NCI-H1436 (cell line): ENCODE measurements around the gene HS6ST1.
"Not testable (repeated sequence)": the region's sequence is repeated elsewhere in the genome, so short reads cannot be mapped to it uniquely, and the experiment has no call there.

Experiments
- DNase-seq: peaks from one replicate; lab custom pipeline; 2025; lab: John Stamatoyannopoulos, UW

Gene HS6ST1

DNA sequence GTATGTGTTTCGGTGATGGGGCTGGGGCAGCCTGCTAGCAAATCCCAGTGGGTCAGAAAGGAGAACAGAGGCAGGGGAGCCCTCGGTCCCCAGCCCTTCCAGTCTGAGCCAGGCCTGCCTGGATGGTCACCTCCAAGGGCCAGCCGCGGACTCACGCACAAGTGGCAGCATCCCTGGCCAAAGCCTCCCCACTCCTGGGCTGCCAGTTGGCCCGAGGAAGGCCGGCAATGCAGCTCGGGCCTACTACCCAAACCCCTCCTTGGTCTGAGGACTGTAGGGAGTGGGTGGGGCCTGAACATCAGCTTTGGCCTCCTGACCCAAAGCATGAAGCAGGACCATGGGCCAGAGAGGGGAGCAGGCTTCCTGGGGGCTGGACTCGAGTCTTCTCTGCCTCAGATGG is 51.5 kb downstream of the HS6ST1 start:
- DNase-seq, result not testable (repeated sequence)

DNA sequence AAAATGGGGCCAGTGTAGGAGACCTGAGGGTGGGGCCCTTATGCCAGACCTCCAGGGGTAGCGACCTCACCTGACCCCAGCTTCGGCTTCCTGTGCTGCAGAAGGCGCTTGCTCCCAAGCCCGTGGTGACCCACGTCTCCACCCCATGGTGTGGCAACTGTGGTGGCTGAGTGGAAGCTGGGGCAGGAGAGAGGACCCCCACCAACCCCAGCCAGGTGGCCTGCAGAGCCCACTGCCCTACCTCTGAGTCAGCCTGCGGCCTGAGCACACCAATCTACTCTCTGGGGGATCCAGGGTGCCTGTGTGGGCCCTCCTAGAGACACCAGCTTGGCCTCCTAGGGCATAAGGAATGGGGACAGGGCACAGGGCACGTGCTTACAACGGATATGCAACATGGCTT is 52.2 kb downstream of the HS6ST1 start:
- DNase-seq, result not testable (repeated sequence)

DNA sequence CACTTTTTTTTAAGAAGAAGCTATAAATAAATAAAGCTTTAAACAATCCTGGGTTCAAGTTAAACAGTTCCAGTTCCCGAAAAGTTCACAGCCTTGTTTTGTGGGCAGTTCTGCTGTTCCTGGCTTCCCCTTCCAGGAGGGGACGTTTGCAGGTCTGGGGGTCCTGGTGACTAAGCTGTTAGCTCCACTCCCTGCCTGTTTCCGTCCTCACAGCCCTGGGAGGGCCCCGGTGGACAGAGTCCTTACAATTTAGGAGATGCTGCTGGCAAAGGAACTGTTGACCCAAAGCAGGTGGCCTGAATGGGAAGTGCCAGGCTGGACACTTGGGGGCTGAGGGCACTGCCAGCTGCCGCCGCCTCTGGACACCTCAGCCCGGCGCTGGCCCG is 53.1 kb downstream of the HS6ST1 start:
- not testable (repeated sequence) for DNase-seq

DNA sequence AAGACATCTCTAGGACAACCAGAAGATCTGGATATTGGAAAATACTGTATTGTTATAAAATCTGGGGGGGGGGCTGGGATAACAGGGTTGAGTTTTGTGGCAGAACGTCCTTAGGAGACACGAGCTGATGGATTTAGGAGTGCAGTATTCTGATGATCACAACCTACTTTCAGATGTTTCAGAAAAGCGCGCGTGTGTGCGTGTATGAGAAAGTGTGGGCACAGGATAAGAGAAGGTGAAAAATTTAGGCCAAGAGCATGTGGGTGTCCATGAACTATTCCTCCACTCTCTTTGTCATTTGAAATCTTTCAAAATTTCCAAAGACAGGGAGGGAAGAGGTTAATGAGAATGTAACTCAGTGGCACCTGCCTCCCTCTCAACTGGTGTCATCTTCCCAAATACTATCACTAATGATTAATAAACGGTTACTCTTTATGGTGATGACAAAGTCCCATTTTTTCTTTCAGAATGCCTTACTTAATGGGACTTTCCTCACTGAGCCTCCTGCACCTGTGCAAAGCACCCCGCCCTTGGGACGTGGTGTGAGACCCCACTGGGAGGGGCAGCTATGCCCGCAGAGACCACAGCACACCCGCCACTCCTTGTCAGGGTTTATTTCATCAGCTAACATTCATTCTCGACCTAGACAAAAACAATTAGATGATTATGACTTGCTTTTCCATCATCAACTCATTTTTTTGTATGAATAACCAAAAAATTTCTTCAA is 53.6 kb downstream of the HS6ST1 start:
- no peak for DNase-seq

DNA sequence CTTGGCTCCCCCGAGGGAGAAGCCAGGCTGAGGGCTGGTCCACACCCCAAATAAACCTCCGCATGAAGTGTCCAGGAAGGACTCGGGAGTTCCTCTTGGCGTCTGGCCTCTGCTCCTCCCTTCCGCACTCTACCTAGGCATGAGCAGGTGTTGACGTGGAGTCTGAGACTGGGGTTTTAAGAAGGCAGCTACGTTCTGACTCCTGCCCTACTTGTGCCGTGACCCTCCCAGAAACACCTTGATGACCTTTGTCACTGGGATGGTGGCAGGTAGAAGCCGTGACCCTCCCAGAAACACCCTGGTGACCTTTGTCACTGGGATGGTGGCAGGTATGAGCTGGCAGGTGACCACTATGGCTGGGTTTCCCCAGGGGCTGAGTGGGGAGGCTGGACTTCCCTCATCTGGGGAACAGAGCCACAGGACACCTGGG is 54.8 kb downstream of the HS6ST1 start:
- no peak for DNase-seq

DNA sequence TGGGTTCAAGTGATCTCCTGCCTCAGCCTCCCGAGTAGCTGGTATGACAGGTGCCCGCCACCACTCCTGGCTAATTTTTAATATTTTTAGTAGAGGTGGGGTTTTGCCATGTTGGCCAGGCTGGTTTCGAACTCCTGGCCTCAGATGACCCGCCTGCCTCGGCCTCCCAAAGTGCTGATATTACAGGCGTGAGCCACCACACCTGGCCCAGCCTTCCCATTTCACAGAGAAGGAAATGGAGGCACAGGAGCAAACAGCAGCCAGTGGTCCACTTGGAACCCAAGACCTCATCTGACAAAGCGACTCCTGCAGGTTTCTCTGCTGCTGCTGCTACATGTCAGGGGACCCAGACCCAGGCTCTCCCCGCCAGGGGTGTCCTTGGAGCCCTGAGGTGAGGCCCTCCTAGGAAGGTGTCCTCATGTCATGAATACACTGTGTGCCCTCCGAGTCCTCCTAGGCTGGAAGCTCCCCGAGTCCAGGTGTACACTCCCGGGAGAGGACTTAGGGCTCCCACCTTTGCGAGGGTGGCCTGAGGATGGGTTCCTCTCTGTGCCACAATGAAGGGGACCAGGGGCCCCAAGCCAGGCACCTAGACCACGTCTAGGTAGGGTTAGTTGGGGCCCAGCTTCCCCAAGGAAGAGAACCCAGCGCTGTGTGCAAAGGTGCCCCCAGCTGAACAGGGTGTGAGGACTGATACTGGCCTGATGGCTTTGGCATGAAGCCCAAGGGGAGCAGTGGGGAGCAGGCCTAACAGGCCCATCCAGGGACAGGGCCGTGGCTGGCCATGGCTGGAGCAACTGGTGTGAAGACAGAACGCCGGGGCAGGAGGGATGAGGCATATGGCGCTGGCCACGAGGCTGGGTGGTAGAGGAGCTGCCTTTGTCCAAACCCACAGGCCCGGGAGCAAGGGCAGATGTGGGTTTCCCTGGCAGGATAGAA is 56.1 kb downstream of the HS6ST1 start:
- DNase-seq, result no peak

DNA sequence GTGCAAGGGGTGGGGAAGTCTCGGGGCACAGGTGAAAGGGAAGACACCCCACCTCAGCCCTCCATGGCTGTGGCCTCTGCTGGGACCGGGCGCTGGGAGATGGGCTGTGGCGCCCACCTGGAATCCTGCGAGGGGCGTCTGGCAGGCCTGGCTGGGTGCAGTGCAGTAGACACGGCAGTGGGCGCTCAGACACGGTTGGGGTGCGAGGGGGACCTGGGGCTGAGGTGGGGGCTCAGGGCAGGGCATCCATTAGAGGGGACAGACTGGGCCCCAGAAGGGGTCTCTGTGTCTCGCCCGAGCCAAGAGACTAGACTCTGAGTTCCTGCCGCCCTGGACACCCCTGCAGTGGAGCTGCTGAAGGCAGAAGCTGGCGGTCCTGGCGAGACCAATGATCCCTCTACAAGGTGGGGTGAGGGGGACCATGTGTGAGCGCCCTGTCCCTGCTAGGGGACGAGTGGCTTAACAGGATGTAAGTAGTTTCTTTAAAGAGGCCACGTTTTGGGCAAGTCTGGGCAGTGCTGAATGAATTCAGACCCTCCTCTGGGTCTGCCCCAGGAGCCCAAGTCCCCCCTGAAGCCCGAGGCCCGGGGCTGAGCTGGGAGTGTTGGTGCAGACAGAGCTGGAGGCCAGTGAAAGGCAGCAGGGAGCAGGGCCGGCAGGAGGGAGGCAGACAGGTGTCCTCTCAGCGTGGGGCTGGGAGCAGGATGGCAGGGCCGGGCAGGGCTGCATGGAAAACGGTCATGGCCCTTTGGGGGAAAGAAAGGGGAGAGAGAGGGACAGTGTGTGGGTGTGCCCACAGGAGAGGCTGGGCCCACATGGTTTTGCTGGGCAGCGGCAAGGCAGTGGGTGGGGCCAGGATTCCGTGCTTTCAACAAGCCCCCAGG is 57.2 kb downstream of the HS6ST1 start:
- DNase-seq, result no peak

DNA sequence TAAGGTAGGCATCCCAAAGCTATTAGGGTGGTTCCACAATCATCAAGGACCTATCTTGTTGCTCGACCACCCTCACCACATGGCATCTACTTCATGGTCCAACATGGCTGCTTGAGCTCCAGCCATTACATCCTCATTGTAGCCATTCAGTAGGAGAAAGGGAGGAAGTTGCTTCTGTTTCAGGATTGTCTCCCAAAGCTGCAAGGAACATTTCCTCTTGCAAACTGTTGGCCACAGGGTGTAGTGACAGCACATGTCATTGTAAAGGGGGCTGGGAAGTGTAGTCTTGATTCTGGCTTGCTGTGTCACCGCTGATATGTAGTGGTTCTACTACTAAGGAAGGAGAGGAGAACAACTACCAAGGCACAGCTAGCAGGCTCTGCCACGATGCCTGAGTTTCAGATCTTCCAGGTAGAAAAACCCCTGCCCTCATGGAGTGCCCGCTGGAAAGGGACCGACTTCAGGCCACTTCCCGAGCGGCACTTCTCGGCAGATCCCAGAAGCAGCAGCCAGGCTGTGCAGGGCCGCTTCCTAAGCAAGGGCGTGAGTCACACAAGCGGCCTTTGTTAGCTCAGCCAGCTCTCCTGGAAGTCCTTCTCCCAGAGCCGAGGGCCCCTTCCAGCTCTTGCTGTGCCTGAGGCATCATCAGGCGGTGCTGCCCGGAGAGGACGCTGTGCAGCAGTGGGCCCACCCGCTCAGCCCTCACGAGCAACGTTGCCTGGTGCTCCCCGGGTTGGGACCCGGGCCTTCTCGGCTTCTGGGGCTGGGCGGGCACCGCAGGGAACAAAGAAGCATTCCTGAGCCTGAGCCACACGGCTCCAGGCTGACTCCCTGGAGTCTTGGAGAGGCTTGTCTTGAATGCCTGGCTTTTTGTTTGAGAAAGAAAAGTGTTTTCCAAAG is 58.2 kb downstream of the HS6ST1 start:
- DNase-seq, result no peak

DNA sequence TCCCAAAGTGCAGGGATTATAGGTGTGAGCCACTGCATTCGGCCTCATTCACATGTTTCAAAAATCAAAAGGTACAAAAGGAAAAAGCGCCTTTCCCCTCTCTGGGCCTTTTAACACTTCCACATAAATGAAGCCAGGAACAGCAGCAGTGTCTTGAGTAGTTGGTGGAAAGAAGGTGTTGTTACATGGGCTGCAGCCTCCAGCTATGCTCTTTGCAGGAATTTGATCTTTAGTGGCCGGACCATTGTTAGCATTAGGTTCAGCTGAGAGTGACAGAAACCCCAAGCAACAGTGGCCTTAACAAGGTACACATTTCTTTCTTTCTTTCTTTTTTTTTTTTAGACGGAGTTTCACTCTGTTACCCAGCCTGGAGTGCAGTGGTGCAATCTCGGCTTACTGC is 59.1 kb downstream of the HS6ST1 start:
- no peak for DNase-seq

DNA sequence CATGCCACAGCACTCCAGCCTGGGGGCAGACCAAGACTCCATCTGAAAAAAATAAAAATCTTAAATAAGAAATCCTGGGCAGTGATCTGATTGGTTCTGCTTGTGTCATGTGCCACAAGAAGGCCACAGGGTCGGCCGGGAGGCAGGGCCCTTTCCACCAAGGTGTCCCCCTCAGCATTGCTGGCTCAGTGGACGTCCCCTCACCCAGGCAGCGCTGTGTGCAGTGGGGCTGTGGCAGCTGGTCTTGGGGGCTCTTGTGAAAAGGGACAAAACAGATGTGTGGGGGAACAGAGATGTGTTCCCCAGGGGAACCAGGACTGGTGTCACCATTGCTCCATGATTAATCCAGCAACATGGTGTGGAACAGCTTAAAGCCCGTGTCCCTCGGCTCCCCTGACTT is 60.5 kb downstream of the HS6ST1 start:
- no peak for DNase-seq

DNA sequence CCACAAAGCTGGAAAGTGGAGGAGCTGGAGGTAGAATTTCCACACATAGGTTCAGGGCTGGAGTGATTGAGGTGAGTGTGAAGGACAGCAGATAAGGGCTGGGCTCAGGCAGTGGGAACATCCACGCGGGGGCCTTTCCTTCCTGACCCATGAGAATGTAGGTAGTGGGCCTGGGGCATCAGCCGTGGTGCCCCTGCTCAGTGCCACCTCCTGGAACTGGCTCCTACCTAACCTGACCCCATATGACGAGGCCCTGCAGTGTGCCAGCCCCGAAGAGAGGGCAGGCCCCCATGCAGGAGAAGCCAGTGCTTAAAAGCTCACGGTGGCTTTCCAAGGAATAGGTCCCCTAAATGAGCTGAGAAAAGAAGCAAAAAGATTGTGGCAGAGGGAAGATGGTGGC is 66.2 kb downstream of the HS6ST1 start:
- no peak for DNase-seq

DNA sequence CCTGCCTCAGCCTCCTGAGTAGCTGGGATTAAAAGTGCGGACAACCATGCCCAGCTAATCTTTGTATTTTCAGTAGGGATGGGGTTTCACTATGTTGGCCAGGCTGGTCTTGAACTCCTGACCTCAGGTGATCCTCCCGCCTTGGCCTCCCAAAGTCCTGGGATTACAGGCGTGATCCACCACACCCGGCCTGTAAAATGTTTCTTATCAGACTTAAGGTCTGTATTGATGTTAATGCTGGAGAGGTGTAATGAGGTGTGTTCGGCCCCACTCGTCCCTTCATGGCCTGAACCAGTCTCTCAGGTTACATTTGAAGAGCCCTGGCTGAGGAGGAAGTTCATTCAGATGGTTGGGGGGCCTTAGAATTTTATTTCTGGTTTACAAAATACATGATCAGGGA is 66.6 kb downstream of the HS6ST1 start:
- DNase-seq, result not testable (repeated sequence)

DNA sequence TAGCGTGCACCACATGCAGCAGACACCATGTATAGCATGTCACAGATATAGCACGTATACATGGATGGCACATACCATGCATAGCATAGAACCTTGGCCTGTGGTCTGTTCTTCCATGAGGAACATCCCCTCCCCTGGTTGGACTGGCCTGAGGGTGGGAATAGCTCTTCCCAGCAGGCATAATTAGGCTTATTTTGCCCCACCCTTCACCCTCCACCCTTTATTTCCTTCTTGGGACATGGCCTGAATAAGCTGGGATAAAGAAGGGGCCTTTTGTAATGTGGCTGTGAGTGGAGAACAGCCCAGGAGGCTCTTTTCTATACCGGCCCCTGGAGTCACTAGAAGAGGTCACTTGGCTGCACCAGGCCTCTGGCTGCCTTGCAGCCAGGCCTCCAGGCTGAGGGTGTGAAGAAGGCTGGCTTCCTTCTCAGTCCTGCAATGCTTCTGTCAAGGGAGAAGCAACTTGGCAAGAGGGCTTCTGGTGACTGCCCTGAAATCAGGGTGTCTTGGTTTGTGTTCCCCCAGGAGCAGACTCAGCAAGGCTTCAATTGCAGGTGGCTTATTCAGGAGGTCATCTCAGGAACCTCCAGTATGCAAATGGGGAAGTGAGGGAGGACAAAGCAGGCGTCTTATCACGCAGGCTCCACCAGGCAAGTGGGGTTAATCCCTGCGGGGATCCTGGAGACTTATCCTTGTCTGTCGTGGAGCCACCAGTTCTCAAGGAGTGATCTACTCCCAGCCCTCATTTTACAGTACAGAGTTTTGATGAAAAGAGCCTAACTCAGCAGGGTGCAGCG is 68.2 kb downstream of the HS6ST1 start:
- DNase-seq, result no peak

DNA sequence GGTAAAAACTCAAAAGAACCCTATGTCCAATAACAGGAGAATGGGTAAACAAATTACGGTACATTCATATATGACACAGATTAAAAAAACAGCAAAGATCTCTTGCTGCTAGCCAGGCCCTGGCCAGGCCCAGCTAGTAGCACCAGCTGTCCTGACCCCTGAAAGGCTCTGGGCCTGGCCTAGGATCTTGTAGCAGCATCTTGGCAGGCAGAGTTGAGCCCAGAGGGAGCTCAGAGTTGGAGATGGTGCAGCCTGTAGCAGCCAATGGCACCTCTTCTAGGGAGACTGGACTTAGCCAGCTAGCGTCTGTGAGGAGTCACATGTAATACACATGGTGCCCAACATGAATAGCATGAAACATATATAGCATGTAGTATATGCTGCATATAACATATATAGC is 69.1 kb downstream of the HS6ST1 start:
- no peak for DNase-seq

DNA sequence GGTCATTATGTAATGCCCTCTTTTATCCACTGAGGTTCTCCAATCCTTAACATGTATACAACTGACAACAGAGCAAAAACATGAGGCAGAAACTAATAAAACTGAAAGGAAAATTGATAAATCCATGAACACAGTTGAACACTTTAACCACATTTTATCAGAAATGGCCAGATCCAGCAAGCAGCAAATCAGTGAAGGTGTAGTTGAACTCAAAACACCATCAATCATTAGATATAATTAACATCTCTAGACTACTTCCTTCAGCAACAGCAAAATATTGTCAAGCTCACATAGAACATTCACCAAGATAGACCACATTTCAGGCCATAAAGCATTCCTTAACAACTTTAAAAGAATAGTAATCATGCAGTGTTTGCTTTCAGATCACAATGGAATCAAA is 72.9 kb downstream of the HS6ST1 start:
- no peak for DNase-seq

DNA sequence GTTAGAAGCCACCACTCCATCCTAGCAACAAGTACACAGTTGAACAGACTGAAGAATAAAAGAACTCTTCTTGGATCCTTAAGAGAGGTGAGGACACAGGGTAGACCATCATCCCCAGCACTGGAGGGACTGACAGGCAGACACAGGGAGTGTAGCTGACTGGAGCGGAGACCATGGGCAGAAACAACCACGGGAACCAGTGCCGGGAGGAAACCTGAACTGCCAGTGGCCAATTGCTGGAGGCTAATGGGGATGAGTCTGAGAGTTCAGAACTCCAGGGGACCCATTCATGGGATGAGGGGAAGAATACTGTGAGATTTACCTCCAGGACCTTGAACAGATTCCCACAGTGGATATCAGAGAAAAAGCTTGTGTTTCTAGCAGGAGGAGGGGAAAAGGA is 76.8 kb downstream of the HS6ST1 start:
- DNase-seq, result no peak

DNA sequence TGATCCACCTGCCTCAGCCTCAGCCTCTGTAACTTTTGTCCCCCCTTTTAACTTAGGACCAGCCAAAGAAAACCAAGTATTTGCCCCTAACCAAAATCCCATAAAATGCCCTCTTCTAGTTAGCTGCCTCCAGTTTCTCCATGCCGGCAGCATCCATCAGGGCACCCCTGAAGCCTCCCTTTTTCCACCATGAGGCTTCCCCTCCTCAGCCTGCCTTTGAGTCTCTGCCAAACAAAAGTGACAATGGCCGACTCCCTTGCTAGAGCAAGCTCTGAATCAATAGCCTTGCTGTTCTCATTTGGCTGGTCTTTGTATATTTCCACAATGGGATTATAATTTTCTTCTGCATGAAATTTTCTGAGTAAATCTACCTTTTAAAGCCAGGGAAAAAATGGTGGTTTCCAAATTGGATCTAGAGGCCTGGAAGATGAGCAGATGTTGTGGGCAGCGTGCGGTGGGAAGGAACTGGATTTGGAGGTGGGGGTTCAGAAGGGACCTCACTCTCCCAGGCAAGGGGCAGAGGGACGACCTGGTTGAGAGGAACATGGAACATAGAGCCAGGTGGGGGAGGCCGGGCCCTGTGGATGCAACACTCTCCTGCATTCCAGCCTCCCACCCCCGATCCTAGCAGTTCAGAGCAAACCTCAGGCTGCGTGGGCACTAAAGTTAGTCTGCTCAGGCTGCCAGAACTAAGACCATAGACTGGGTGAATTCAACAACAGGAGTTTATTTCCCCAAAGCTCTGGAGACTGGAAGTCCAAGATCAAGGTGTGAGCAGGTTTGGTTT is 80.6 kb downstream of the HS6ST1 start:
- no peak for DNase-seq

DNA sequence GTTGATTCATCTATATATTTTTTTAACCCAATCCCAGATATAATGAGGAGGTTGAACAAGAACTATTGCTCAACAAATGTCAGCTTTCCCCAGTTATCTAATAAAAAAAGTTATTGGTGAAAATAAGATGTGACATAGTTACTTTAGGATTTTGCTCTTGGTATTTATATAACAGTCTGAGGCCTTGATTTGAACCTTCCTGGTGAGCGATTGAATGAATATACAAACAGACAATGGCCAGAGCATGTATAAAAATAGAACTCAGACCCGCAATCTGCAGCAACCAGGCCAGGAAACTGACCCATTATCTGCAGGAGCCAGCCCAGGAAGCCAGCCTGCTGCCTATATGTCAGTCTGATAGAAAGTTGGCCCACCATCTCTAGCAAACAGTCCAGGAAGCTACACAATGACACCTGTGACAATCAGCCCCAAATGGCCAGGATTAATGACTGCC is 81.6 kb downstream of the HS6ST1 start:
- no peak for DNase-seq

DNA sequence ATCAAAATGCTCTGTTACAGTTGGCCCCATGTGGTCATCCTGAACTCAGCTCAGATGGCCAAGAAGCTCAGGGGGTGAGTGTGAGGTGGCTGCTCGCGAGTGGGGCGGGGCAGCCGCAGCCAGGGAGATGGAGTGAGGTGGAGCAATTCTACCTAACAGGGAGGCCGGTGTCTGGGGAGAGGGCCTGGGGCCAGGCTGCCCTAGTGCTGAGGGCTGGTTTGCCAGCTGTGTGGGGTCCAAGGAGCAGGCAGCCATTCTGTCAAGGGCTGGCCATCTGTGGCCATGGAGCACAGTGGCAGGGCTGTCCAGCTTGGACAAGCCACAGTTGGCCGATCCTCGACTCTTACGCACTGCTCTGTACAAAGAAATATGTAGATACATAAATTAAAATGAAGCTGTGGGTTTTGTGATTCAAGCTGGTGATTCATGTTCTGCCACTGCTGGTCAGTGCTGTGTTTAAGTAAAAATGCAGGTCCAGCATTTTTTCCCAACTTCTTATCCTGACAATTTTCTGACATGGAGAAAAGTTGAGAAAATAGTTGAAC is 82.1 kb downstream of the HS6ST1 start:
- no peak for DNase-seq
